CD4-positive, alpha-beta T cell treated with Interleukin-6 at 100 ng/mL for 8 hours (primary cell): ENCODE results near the gene MAST3.
A peak's percentile ranks its signal among the peaks of the same experiment; 100 is the strongest.
"Not testable (repeated sequence)": the region's sequence is repeated elsewhere in the genome, so short reads cannot be mapped to it uniquely, and the experiment has no call there.

Experiments used
- DNase-seq: peaks from one replicate; pipeline ENCODE4 v3.0.0-alpha.2; 2020; ENCODE audit warnings: mixed read lengths, low spot score

The MAST3 gene

DNA sequence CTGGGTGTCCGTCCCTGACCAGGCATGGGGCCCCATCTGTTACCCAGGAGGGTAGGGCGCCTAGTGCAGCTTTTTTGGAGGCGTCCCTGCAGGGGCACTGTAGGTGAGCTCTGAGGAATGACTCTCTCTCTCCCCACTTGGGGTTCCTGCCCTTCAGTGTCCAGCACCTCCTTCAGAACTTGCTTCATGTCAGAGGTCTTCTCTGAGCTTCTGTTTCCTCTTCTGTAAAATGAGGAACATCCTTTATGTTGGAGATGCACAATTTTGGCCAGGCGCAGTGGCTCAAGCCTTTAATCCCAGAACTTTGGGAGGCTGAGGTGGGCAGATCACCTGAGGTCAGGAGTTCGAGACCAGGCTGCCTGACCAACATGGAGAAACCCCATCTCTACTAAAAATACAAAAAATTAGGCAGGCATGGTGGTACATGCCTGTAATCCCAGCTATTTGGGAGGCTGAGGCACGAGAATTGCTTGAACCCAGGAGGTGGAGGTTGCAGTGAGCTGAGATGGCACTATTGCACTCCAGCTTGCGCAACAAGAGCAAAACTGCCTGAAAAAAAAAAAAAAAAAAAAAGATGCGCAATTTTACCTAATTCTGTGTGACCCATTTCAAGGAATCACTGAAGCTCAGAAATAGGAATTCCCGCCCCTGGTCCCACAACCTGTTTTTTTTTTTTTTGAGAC, 40.2 kb downstream of the MAST3 start:
- no peak for DNase-seq

DNA sequence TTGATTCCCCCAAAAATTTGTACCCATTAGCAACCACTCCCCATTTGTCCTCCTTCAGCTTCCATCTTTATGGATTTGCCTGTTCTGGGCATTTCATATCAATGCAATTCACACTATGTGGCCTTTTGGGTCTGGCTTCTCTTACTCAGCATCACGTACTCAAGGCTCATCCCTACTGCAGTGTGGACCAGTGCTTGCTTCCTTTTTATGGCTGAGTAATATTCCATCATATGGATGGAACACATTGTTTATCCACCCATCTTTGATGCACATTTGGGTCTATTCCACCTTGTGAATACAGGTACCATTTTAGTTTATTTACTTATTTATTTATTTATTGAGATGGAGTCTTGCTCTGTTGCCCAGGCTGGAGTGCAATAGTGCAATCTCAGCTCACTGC, 42.9 kb downstream of the MAST3 start:
- DNase-seq, result no peak

DNA sequence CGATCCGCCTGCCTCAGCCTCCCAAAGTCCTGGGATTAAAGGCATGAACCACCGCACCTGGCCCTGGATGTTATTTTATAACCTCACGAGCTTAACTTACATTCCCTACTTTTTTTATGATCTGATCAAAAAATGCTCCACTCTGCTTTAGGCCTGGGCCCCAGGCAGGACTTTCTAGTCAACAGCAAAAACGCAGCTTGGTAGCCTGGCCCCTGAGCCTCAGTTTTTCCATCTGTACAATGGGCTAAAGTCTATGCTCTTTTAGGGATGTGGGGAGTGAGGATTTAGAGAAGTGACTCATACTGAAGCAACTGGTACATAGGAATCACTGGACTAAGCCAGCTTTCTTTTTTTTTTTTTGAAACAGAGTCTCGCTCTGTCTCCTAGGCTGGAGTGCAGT, 43.5 kb downstream of the MAST3 start:
- DNase-seq, result no peak

DNA sequence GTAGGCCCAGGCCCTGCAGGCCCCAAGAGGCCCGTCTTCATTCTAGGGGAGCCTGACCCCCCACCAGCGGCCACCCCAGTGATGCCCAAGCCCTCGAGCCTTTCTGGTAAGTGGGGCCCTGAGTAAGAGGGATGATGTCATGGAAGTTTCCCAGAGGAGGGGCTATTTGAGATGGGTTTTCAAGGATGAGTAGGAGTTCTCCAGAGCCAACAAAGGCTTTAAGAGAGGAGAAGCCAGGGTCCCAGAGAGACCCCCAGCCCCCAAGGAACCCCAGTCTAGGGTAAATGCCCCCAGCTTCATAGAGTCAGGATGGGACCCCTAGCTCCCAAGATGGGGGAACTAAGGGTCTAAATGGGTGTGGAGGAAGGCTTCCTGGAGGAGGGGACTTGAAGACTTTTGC, 46.3 kb downstream of the MAST3 start:
- no peak for DNase-seq

DNA sequence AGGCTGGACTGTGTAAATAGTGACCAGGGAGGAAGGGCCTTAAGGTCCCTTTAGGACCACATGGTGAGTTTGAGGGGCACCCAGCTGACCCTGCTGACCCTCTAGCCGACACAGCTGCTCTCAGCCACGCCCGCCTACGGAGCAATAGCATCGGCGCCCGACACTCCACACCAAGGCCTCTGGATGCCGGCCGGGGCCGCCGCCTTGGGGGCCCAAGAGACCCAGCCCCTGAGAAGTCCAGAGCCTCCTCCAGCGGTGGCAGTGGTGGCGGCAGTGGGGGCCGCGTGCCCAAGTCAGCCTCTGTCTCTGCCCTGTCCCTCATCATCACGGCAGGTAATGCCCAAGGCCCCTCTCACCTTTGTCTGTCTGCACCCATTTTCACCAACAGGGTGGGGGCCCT, 46.8 kb downstream of the MAST3 start:
- no peak for DNase-seq

DNA sequence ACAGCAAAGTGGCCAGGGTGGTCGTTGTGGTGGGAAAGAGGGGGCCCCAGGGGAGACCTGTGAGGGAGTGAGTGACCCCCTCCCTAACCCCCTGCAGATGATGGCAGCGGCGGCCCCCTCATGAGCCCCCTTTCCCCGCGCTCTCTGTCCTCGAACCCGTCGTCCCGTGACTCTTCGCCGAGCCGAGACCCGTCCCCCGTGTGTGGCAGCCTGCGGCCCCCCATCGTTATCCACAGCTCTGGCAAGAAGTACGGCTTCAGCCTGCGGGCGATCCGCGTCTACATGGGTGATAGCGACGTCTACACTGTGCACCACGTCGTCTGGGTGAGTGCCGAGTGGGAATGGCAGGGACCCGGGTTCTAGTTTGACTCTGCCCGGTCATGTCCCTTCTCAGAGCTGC, 47.3 kb downstream of the MAST3 start:
- no peak for DNase-seq

DNA sequence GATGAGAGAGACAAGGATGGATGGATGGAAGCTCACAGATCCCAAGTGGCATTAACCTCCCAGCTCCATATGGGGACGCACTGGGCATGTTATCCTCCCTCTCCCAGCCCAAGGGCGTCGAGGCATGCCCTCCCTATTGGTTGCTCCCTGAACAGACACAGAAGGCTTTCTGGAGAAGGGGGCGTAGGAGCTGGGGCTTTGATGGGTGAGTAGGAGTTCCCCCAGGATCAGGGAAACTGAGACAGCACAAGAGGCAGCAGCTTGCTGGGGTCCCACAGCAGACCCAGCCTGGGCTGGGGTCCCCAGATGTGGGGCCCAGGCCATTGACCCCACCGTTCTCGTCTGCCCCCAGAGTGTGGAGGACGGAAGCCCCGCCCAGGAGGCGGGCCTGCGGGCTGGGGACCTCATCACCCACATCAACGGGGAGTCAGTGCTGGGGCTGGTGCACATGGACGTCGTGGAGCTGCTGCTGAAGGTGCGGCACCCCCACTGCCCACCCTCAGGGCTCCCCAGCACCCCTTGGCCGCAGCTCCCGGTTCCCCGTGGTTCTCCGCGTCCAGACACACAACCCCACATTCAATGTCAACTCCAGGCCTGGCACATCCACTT, 47.9 kb downstream of the MAST3 start:
- no peak for DNase-seq

DNA sequence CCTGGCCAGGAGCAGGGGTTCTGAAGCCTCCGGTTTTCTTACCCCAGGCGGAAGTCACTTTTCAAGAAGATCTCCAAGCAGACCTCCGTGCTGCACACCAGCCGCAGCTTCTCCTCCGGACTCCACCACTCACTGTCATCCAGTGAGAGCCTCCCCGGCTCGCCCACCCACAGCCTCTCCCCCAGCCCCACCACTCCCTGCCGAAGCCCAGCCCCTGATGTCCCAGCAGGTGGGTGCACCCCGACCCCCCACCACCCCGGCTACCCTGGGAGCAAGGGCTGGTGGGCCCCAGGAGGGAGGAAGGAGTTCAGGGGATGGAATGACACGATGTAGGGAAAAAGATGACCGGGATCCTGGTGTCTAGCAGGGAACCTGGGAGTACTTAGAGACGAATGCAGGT, 49.8 kb downstream of the MAST3 start:
- no peak for DNase-seq

DNA sequence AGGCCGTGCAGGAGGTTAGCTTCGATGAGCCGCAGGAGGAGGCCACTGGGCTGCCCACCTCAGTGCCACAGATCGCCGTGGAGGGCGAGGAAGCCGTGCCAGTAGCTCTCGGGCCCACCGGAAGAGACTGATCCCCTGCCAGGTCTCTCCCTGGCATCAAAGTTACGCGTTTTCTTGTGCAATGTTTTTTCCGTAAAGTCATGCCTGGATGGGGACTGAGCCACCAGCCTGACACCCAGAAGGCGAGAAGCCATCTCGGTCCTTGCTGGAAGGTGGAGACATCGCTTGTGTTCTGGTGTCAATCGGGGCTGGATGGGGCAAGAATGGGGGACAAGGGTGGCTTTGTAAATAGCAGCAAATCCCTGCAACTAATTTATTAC, 52.0 kb downstream of the MAST3 start:
- no peak for DNase-seq

DNA sequence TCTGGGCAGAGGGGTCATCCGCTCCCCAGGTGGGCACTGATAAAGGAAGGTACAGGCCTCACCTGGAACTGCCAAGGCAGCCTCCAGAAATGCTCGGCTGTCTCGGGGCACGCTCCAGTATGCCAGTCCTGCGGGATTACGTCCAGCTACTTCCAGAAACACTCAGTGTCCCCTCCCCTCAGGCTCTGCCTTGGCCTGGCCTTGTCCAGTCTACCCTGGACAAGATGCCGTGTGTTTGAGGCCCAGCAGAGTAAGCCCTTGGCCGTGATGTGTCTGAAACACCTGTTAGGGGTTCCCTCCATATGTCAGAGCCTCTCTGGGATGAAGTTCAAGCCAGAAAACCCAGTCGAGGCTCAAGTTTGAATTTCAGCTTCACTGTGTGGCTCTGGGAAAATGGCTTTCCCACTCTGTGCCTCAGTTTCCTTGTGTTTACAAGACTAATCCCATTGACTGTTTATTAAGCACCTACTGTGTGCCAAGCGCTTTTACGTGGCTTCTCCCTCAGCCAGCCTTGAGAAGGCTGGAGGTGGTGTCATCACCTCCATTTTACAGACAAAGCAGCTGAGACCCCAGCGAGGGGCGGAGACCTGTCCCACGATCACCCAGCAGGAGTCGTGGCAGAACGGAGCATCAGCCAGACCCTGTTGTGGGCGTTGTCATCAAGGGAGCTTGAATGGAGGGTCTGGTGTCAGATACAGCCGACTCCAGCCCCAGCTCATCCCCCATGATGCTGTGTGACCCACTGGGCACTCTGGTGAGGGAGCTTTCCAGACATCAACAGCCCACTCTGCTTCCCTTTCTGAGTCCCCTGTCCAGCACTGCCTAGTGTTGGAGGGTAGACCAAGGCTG, 53.4 kb downstream of the MAST3 start:
- DNase-seq, result no peak

DNA sequence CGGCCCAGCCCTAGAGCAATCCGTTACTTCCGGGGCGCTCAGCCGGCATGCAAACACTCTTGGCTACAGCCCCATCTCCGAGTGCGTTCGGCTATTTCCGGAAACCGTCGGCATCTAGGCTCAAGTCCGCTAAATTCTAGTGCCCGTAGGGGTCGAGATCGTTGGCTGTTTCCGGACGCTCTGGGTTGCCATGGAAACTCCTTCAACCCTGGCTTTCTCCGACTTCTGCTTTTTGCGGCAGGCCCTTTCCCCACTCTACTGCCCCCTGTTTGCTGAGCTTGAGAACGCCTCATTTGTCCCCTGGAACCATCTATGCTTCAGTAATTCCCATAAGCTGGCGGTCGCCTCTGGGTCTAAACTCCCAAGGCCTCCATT, 54.9 kb downstream of the MAST3 start:
- peak; percentile 97 for DNase-seq

DNA sequence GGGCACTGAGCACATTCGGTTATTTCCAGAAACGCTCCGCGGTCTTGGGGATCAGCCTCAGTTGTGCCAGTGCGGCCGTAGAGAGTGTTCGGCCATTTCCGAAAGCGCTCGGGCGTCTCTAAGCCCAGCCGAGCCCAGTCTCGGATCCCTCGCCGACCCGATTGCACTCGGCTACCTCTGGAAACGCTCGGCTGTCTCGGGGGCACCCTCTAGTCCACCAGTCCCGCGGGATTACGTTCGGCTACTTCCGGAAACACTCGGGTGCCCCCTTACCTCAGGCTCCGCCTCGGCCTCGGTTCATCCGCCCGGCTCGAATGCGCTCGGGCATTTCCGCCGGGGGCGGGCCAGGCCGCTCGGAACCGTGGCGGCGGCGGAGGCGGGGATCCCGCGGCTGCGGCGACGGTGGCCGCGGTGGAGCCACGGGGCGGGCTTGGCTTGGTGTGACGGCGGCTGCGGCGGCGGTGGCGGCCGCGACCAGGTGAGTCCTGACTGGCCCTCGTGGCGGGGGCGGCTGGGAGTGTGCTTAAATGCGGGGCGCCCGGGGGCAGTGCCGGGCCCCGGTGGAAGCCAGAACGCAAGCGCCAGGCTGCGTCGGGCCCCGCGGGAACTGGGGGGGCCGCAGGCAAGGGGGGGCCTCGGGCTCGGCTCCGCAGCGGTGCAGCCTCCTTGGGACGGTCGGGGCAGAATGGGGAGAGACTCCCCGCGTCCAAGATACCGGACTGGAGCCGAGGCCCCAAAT, 55.4 kb downstream of the MAST3 start, which contains the start of gene PIK3R2:
Gene PIK3R2 (plus strand): TSS at position 347 of the 739 bp plus-strand sequence. CDS start 2,717 bp downstream, outside the sequence.
- peak; percentile 99 for DNase-seq

DNA sequence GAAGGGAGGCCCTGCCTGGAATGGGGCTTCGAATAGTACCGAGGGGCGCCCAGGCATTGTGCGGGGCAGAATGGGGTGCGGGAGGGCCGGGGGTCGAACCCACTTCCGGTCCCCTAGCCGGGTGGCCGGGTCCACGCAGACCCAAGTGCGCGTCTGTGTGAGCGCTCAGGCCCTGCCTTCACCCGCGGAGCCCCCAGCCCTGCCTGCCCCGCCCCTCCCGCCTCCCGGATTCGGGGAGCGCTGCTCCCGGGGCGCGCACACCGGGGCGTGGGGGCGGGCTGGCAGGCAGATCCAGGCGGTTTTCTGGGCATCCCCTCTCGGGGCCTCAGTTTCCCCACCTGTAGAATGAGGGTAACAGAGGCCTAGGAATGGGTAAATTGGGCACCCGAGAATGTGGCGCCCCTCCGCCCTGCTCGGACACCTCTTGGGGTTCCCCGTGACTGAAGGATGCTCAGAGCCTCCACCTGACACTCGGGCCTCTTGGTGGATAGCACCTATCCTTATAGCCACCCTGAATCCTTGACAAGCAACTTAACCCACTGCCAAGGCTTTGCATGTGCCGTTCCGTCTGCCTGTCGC, 56.1 kb downstream of the MAST3 start:
- no peak for DNase-seq

DNA sequence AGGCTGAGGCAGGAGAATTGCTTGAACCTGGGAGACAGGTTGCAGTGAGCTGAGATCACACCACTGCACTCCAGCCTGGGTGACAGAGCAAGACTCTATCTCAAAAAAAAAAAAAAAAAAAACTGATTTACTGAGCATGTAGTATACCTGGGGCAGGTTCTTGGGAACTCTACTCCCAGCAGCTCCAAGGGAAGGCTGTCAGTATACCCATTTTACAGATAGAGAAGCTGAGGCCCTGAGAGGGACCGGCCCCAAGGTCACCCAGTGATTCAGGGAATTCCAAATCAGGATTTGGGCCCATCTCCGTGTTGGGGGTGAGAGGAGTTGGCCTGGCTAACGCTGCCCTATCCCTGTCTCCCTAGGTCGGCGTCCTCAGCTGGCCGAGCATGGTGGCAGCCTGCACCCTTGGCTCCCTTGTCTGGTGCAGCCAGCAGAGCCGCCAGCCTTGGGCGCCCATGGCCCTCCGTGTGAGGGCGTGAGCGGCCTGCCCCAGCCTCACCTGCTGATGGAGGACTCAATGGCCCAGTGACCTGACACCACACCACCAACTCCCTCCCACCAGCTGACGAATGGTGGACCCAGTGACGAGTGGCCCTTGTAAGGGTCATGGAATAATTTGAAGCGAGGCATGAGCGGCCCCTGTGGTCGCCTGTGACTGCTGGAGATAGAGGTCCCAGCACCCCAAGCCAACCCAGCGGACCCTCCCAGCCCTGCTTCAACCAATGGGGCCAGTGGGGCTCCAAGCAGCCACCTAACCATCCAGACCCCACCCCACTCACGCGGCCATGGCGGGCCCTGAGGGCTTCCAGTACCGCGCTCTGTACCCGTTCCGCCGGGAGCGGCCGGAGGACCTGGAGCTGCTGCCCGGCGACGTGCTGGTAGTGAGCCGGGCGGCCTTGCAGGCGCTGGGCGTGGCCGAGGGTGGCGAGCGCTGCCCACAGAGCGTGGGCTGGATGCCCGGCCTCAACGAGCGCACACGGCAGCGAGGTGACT, 57.8 kb downstream of the MAST3 start:
- DNase-seq, result no peak

DNA sequence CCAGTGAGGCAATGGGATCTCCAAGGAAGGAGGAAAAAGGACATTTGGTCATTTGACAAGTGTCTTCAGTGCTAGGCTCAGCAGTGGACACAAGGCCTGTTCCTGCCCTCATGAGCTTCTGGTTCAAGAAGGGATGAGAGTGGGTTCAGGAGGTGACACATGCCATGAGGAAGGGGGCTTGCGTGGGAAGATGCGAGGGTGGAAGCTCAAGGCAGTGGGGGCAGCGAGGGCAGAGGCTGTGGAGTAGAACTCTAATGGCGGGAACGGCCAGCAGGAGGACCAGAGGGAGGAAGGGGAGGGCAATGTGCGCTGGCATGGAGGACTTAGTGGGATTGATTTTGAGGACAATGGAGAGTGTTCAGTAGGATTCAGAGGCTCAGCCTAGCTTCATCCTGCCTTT, 58.7 kb downstream of the MAST3 start:
- no peak for DNase-seq

DNA sequence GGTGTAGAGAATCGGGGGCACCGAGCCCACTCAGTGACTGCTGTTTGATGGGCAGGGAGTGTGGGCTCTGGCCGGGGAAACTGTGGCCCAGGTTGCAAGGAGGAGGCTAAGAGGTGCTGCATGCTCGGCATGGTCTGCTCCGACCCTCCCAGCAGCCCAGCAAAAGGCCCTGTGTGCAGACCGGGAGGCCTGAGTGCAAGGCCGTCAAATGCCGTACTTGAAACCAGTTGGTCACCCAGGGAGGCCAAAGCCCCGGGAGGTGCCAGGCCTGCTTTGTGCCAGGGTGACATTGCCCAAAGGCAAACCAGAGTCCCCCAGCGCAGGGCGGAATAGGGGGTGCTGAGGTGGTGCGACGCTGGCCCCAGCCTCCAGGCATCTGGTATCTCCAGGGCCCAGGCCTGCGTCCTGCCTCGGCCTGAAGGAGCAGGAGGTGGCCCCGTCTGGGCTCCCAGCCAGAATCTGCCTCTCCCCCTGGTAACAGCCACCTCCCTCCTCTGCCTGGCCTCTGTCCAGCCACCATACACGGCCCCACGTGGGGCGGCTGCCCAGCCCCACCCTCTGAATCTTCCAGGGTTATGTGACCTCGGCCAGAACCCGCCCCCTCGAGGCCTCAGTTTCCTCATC, 59.4 kb downstream of the MAST3 start:
- no peak for DNase-seq

DNA sequence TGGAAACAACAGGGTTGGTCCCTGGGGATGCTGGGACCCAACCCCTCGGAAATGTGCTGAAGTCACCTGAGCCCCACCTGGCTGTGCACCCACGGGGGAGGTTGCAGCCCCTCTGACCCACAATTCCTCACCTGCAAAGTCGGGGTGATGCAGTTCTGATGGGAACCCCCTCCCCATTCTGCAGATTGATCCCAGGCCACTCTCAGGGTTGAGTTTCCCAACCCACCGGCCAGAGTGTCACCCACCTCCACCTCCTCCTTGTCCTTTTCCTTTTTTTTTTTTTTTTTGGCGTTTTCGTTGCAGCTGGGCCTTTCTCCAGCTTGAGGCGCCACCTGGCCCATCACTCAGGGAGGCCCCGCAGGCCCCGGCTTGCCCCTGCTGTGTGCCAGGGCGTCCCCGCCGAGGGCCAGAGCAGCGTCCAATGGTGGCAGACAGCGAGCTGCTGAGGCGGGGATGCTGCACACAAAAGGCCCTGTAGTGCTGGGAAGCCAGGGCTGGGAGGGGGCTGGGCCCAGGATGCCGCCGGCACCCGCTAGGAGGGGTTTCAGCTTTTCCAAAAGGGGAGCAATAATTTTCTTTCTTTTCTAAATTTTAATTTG, 60.0 kb downstream of the MAST3 start:
- no peak for DNase-seq

DNA sequence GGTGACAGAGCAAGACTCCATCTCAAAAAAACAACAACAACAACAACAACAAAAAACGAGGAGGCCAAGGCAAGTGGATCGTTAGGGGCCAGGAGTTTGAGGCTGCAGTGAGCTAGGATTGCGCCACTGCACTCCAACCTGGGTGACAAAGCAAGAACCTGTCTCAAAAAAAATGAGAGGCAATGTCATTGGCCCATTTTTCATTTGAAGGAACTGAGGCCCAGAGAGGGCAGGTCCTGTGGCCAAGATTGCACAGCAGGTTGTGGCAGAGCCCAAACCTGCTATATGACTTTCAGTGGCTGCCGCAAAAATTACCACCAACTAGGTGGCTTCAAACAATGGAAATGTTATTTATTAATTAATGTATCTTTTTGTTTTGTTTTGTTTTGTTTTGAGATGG, 60.9 kb downstream of the MAST3 start:
- no peak for DNase-seq

DNA sequence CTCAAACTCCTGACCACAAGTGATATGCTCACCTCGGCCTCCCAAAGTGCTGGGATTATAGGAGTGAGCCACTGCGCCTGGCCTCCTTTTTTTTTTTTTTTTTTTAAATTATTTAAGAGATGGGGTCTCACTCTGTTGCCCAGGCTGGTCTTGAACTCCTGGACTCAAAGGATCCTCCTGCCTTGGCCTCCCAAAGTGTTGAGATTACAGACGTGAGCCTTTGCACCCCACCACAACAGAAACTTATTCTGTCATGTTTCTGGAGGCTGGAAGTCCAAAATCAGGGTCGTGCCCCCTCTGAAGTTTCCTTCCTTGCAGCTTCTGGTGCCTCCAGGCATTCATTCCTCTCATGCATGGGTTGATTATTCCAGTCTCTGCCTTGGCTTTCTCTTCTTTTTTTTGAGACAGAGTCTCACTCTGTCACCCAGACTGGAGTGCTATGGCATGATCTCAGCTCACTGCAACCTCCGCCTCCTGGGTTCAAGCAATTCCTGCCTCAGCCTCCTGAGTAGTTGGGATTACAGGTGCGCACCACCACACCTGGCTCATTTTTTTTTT, 61.6 kb downstream of the MAST3 start:
- not testable (repeated sequence) for DNase-seq

DNA sequence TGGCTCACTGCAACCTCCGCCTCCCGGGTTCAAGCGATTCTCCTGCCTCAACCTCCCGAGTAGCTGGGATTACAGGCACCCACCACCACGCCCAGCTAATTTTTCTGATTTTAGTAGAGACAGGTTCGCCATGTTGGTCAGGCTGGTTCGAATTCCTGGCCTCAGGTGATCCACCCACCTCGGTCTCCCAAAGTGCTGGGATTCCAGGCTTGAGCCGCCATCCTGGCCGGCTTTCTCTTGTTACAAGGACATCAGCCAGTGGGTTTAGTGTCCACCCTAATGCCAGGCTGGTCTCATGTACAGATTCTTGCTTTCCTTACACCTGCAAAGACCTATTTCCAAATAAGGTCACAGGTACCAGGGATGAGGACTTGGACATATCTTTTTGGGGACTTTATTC, 62.2 kb downstream of the MAST3 start:
- no peak for DNase-seq
